Fibroblast of lung (primary cell): ENCODE data around the gene ERMAP.

Source experiments
- EZH2 ChIP-seq: IDR thresholded peaks from 2 replicates; pipeline ENCODE4 v1.5.1; 2012; ENCODE audit warnings: low read length, control low read depth, mild to moderate bottlenecking; ENCODE audit errors: missing control alignments
- TF ChIP-seq, protein P1 (sequence below), 2 donors: IDR thresholded peaks in 1 of 2; conservative IDR thresholded peaks in 1 of 2; 1 replicate in 1 of 2; 2 replicates in 1 of 2; pipeline ENCODE4 v1.5.1; 2011 to 2012; ENCODE audit warnings: low read length in 2 of 2, control low read depth in 1 of 2, inconsistent platforms in 1 of 2, low read depth in 1 of 2, mild to moderate bottlenecking in 1 of 2

DNA sequence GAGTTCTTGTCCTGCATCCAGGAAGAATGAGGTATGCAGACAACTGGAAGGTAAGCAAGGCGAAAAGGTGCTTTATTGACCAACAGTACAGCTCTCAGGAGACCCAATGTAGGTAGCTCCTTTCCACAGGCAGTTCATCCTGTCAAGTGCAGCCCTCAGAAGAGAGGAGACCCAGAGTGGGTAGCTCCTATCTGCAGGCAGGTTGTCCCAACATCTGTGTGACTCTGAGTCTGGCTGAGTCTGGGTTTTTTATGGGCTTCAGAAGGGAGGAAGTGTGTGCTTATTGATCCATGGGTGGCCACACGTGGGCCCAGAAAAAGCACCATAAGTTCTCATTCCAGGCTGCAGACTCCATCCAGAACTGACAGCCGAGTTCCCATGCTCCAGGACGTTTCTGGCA lies 63.5 kb downstream of the ERMAP start:
- TF ChIP-seq, protein P1, sequence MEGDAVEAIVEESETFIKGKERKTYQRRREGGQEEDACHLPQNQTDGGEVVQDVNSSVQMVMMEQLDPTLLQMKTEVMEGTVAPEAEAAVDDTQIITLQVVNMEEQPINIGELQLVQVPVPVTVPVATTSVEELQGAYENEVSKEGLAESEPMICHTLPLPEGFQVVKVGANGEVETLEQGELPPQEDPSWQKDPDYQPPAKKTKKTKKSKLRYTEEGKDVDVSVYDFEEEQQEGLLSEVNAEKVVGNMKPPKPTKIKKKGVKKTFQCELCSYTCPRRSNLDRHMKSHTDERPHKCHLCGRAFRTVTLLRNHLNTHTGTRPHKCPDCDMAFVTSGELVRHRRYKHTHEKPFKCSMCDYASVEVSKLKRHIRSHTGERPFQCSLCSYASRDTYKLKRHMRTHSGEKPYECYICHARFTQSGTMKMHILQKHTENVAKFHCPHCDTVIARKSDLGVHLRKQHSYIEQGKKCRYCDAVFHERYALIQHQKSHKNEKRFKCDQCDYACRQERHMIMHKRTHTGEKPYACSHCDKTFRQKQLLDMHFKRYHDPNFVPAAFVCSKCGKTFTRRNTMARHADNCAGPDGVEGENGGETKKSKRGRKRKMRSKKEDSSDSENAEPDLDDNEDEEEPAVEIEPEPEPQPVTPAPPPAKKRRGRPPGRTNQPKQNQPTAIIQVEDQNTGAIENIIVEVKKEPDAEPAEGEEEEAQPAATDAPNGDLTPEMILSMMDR (conservative IDR thresholded peaks at IDR 0.05 in 1 of 2, IDR thresholded peaks at IDR 0.05 in 1 of 2; ENCODE audit: low read depth in 1 of 2, low read length in 2 of 2) = no peak
- no peak for TF ChIP-seq EZH2
